Transverse colon (tissue), 4 donors: ENCODE results near the gene KAZN. TPM values are rescaled to one million over a fixed set of nuclear protein-coding genes. Genes with fewer than 3 reads are reported as not detected.

ENCODE experiments used
- DNase-seq: peaks from one replicate; pipeline ENCODE4 v3.0.0-alpha.2; 2019
- H3K27ac ChIP-seq, 4 donors: fragments of 200-600 bp; sonication (generic); 2 replicates each; pipeline ENCODE4 v1.5.1; 2016 to 2018; ENCODE audit warnings: inconsistent platforms in 4 of 4
- H3K27me3 ChIP-seq: fragments of 200-600 bp; sonication (generic); 2 replicates; pipeline ENCODE4 v1.5.1; 2017; ENCODE audit warnings: inconsistent platforms
- H3K36me3 ChIP-seq, 4 donors: fragments of 200-600 bp; sonication (generic); 2 replicates each; pipeline ENCODE4 v1.5.1; 2017 to 2019; ENCODE audit warnings: inconsistent platforms in 4 of 4
- H3K4me1 ChIP-seq, 4 donors: fragments of 200-600 bp; sonication (generic); 2 replicates each; pipeline ENCODE4 v1.5.1; 2017 to 2020; ENCODE audit warnings: inconsistent platforms in 4 of 4
- H3K4me3 ChIP-seq, 4 donors: fragments of 200-600 bp; sonication (generic); 1 replicate in 1 of 4; 2 replicates in 3 of 4; pipeline versions ENCODE4 v1.5.1 to v1.6.1; 2017 to 2019; ENCODE audit warnings: inconsistent platforms in 4 of 4
- H3K9me3 ChIP-seq, 2 donors: fragments of 200-600 bp; sonication (generic); 2 replicates each; pipeline ENCODE4 v1.5.1; 2017 to 2019; ENCODE audit warnings: inconsistent platforms in 2 of 2
- EP300 ChIP-seq: sonication (generic); formaldehyde crosslinking; IDR thresholded peaks from one replicate; pipeline ENCODE4 v1.6.1; 2017; ENCODE audit warnings: antibody characterized with exemption, low read depth
- POLR2A ChIP-seq: fragments of 450-650 bp; IDR thresholded peaks from one replicate; pipeline ENCODE4 v1.6.1; 2016; ENCODE audit warnings: antibody characterized with exemption, mild to moderate bottlenecking, moderate library complexity
- POLR2AphosphoS5 ChIP-seq, 3 donors: sonication (generic); formaldehyde crosslinking; IDR thresholded peaks; one replicate each; pipeline ENCODE4 v1.6.1; 2016; ENCODE audit warnings: antibody characterized with exemption in 3 of 3
- WGBS, 2 donors: methylation state at CpG; one replicate each; pipeline ENCODE4 v1.1.5; 2018; ENCODE audit warnings: low coverage in 1 of 2; 5-methylcytosine and 5-hydroxymethylcytosine counted together
- in situ Hi-C, 4 donors: fragments of 200-750 bp; cut with MboI; loops; one replicate each; pipeline versions ENCODE4 v1.15.0 to v1.15.1; 2017; ENCODE audit warnings: low sequenced_read_pairs in 3 of 4, low pct_ligation_motif_present in 1 of 4, low pct_unique_long_range_greater_than_20kb in 1 of 4
- intact Hi-C: fragments of 100-400 bp; cut with DNase I; formaldehyde crosslinking; loops from one replicate; pipeline ENCODE4 v1.15.1; 2023; ENCODE audit warnings: low total_unique reads
- total RNA-seq, 4 donors: library from RNA; depleted of rRNA; stranded (reverse); fragments of >200 nt; gene quantifications; one replicate each; pipeline ENCODE4 v1.1.0, GENCODE V29; 2016
- TF ChIP-seq, protein P1 (sequence below), 5 experiments: fragments of 200-600 bp in 3 of 5; fragments of 450-650 bp in 2 of 5; sonication (generic) in 3 of 5; IDR thresholded peaks; 1 replicate in 2 of 5; 2 replicates in 3 of 5; pipeline ENCODE4 v1.5.1; 2016 to 2017; ENCODE audit warnings: antibody characterized with exemption in 5 of 5, inconsistent platforms in 3 of 5, mild to moderate bottlenecking in 2 of 5, moderate library complexity in 1 of 5

KAZN gene
- total RNA-seq, 4 donors from 2014 or later: 12.0 to 17.1 (median 16.2) TPM

DNA sequence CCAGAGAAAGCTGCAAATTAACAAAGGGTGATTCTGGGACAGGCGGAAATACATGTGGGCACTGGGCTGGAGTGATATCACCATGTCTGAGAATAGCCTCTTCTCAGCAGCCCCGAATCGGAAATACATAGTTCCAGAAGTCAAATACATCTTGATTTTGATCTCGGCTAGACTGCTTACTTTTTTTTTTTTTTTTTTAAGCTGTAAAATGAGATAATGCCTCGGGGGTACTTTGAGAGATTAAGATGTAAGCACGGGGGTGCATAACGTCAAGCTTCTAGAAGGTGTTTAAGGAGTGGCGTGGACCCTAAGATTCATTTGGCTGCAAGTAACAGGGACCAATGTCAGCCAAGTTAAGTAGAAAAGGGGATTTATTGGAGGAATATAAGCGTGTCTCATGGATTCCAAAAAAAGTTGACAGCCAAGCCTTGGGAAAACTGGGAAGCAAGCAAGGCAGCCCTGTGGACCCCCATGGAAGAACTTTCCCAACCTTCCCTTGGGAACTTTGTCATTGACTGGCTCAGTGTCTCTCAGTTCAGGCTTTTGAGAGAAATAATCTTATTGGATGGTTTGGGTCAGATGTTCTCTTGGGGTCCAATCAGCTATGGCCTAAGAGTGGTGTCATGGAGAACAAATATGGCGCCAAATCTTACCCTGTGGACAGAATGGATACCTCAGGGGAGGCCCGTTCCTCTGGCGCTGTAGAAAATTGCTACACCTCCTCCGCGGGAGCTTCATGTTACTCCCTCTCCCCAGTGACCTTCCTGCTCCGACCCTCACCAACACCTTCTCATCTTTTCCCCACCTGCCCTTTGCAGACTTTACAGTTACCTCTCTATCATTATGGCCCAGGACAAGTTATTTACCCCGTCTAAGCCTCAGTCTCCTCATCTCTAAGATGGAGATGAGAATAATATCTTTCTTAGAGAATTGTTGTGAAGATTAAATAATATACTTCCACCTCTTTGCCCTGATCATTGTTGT, 186.6 kb downstream of the KAZN start:
- H3K4me1 ChIP-seq: no peaks in the 10 kb centered on the region
- in situ Hi-C loops: loop anchor here in 2 of 4 donors (25.0 kb wide), 1 partner anchor 252 kb away; no protein-coding TSS in a partner anchor
- intact Hi-C loops: no loop called here
- no peaks in the 10 kb centered on the region for H3K9me3 ChIP-seq
- 82 to 84% methylated on average over 16 of the region's 16 CpGs for WGBS, 2 donors
- DNase-seq: no peak
- TF ChIP-seq, protein P1, sequence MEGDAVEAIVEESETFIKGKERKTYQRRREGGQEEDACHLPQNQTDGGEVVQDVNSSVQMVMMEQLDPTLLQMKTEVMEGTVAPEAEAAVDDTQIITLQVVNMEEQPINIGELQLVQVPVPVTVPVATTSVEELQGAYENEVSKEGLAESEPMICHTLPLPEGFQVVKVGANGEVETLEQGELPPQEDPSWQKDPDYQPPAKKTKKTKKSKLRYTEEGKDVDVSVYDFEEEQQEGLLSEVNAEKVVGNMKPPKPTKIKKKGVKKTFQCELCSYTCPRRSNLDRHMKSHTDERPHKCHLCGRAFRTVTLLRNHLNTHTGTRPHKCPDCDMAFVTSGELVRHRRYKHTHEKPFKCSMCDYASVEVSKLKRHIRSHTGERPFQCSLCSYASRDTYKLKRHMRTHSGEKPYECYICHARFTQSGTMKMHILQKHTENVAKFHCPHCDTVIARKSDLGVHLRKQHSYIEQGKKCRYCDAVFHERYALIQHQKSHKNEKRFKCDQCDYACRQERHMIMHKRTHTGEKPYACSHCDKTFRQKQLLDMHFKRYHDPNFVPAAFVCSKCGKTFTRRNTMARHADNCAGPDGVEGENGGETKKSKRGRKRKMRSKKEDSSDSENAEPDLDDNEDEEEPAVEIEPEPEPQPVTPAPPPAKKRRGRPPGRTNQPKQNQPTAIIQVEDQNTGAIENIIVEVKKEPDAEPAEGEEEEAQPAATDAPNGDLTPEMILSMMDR (IDR thresholded peaks at IDR 0.05): no peak
- TF ChIP-seq POLR2A (no peak), POLR2AphosphoS5 (IDR thresholded peaks at IDR 0.05) (no peak), EP300 (no peak)
- no peaks in the 10 kb centered on the region for H3K27me3 ChIP-seq
- H3K36me3 ChIP-seq: no peaks in the 10 kb centered on the region
- no peak overlapping the region for H3K27ac ChIP-seq
- no peak overlapping the region for H3K4me3 ChIP-seq

DNA sequence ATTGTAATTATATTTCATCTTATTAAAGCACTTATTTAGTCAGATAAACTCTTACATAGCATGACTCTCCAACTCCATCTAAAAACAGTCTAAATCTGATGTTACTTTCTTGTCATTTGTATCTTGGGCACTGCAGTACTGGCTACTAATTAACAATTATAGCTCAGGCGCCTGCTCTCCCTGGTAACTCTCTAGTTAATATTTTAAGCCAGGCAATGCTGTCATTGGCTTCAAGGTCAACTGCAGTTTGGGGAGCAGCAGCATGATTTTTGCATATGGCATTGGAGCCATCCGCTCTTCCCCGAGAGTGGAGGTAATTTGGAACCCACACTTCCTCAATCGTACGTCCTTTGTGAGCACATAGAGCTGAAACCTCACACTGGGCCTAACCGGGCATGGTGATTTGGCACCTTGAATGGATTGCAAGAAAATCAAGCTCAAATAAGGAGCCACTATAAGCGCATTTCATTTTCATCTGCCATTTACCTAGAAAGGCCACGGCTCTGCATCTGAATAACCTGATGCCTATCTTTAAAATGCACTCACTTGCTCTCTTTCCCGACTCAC, 187.7 kb downstream of the KAZN start:
- Histone ChIP-seq H3K27ac (no peak overlapping the region), H3K4me1 (no peaks in the 10 kb centered on the region), H3K9me3 (no peaks in the 10 kb centered on the region), H3K4me3 (no peak overlapping the region), H3K36me3 (no peaks in the 10 kb centered on the region), H3K27me3 (no peaks in the 10 kb centered on the region)
- 82 to 83% methylated on average over 3 to 9 of the region's 9 CpGs for WGBS, 2 donors
- TF ChIP-seq, protein P1 (IDR thresholded peaks at IDR 0.05): no peak
- TF ChIP-seq POLR2A: no peak
- no peak for TF ChIP-seq POLR2AphosphoS5 (IDR thresholded peaks at IDR 0.05)
- TF ChIP-seq EP300: no peak
- in situ Hi-C loops (loop anchor here in 2 of 4 donors (25.0 kb wide), 1 partner anchor 251 kb away; no protein-coding TSS in a partner anchor), intact Hi-C loops (no loop called here)
- no peak for DNase-seq

DNA sequence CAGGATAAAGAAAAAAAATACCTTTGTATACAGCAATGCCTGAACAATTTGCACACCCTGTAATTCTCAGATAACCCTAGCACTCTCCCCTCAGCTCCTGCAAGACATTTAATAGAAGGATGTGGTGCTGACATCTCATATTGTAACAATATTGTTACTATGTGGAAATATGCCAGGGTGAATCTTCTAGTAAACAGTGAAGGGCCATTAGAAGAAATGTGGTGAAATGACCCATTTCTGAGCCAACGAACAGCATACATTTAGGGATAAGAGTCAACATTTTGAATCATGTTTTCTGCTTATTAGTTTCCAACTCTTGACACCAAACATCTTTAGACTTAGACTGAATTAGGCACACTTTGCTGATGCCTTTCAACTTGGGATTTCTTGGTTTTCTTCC, 188.2 kb downstream of the KAZN start:
- Histone ChIP-seq H3K9me3 (no peaks in the 10 kb centered on the region), H3K27ac (no peak overlapping the region), H3K27me3 (no peaks in the 10 kb centered on the region), H3K4me1 (no peaks in the 10 kb centered on the region), H3K36me3 (no peaks in the 10 kb centered on the region), H3K4me3 (no peak overlapping the region)
- DNase-seq: no peak
- in situ Hi-C loops (loop anchor here in 2 of 4 donors (25.0 kb wide), 1 partner anchor 251 kb away; no protein-coding TSS in a partner anchor), intact Hi-C loops (no loop called here)
- 71% methylated on average over 1 of the region's 1 CpG for WGBS, 2 donors
- TF ChIP-seq, protein P1 (IDR thresholded peaks at IDR 0.05): no peak
- no peak for TF ChIP-seq EP300
- no peak for TF ChIP-seq POLR2AphosphoS5 (IDR thresholded peaks at IDR 0.05)
- no peak for TF ChIP-seq POLR2A

DNA sequence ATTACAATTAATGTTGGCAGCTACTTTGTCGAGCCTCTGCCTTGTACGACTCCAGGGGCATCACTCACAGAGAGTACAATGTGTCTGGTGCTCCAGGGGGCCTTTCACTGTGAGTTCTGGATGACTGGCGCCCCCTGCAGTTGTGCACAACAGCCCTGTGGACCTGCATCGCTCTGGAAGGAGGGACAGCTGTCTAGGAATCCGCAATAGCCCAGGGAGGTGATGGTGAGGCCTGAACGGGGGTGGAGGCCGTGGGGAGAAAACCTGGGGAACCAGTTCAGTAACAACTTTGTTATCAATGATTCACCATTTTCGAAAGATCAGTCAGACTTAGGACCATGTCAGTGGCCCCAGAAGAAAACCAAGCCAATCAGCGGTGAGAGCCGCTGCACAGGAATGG, 189.1 kb downstream of the KAZN start:
- H3K9me3 ChIP-seq: no peaks in the 10 kb centered on the region
- H3K4me3 ChIP-seq: no peak overlapping the region
- H3K36me3 ChIP-seq: no peaks in the 10 kb centered on the region
- no peak for DNase-seq
- intact Hi-C loops (no loop called here), in situ Hi-C loops (loop anchor here in 2 of 4 donors (25.0 kb wide), 1 partner anchor 250 kb away; no protein-coding TSS in a partner anchor)
- TF ChIP-seq, protein P1 (IDR thresholded peaks at IDR 0.05): no peak
- TF ChIP-seq POLR2A: no peak
- no peak for TF ChIP-seq EP300
- no peak for TF ChIP-seq POLR2AphosphoS5 (IDR thresholded peaks at IDR 0.05)
- H3K27ac ChIP-seq: no peak overlapping the region
- WGBS, 2 donors: 70 to 71% methylated on average over 5 to 10 of the region's 10 CpGs
- no peaks in the 10 kb centered on the region for H3K27me3 ChIP-seq
- no peaks in the 10 kb centered on the region for H3K4me1 ChIP-seq
